KMS-11 (cell line): Measurements from ENCODE around the gene ANO7.

ENCODE experiments used
- H2AFZ ChIP-seq: fragments of 200-600 bp; sonication (generic); 2 replicates; pipeline ENCODE4 v1.6.1; 2016; ENCODE audit warnings: antibody characterized with exemption, mixed run types, low read depth
- H3K27ac ChIP-seq: fragments of 200-600 bp; sonication (generic); 2 replicates; pipeline ENCODE4 v1.6.1; 2016; ENCODE audit warnings: mild to moderate bottlenecking, mixed run types
- H3K27me3 ChIP-seq: fragments of 200-600 bp; sonication (generic); 2 replicates; pipeline ENCODE4 v1.6.1; 2017; ENCODE audit warnings: mild to moderate bottlenecking, low read depth, mixed run types, moderate library complexity; ENCODE audit not compliant: insufficient read depth
- H3K36me3 ChIP-seq: fragments of 200-600 bp; sonication (generic); 2 replicates; pipeline ENCODE4 v1.6.1; 2017; ENCODE audit warnings: mild to moderate bottlenecking, mixed run types; ENCODE audit not compliant: insufficient read depth
- H3K4me1 ChIP-seq: fragments of 200-600 bp; sonication (generic); 2 replicates; pipeline ENCODE4 v1.6.1; 2016; ENCODE audit warnings: mild to moderate bottlenecking, low read depth, mixed run types; ENCODE audit not compliant: poor library complexity, severe bottlenecking
- H3K4me2 ChIP-seq: fragments of 200-600 bp; sonication (generic); 2 replicates; pipeline ENCODE4 v1.7.0; 2016; ENCODE audit warnings: mild to moderate bottlenecking, mixed run types
- H3K4me3 ChIP-seq: fragments of 200-600 bp; sonication (generic); IDR thresholded peaks from 2 replicates; pipeline ENCODE4 v1.6.1; 2017; ENCODE audit warnings: low read depth, low read length, mixed read lengths; ENCODE audit not compliant: insufficient read depth
- H3K79me2 ChIP-seq: fragments of 200-600 bp; sonication (generic); 2 replicates; pipeline ENCODE4 v1.6.1; 2016; ENCODE audit warnings: low read depth, mixed run types; ENCODE audit not compliant: insufficient read depth
- H3K9ac ChIP-seq: fragments of 200-600 bp; sonication (generic); 2 replicates; pipeline ENCODE4 v1.6.1; 2016; ENCODE audit warnings: mild to moderate bottlenecking, mixed run types
- H4K20me1 ChIP-seq: fragments of 200-600 bp; sonication (generic); 2 replicates; pipeline ENCODE4 v1.6.1; 2016; ENCODE audit warnings: mild to moderate bottlenecking, mixed run types; ENCODE audit not compliant: insufficient read depth
- CTCF ChIP-seq: fragments of 200-600 bp; sonication (generic); conservative IDR thresholded peaks from 2 replicates; pipeline ENCODE4 v1.6.1; 2017; ENCODE audit warnings: low read depth, mild to moderate bottlenecking, antibody characterized with exemption, low read length, moderate library complexity, mixed read lengths

ANO7 gene

GRCh38 chr2:241256168-241256545 is 67.7 kb downstream of the ANO7 start:
- H3K36me3 ChIP-seq: peaks cover 21% of the 10 kb centered on the region; the same call in 1 of the 2 replicates
- H3K4me2 ChIP-seq: no peak overlapping the region
- peaks cover 5% of the 10 kb centered on the region; the same call in 1 of the 2 replicates for H4K20me1 ChIP-seq
- H3K79me2 ChIP-seq: 0 out of 2 replicates have a peak, but pooled peaks cover 7% of the 10 kb centered on the region
- no peak overlapping the region for H3K9ac ChIP-seq
- no peak overlapping the region for H3K27ac ChIP-seq
- H3K4me3 ChIP-seq: no peak overlapping the region
- no peaks in the 10 kb centered on the region for H3K4me1 ChIP-seq
- no peak for TF ChIP-seq CTCF
- no peak overlapping the region for H2AFZ ChIP-seq
- no peaks in the 10 kb centered on the region for H3K27me3 ChIP-seq

GRCh38 chr2:241257419-241258032 is 69.0 kb downstream of the ANO7 start:
- H3K79me2 ChIP-seq: 0 out of 2 replicates have a peak, but pooled peaks cover 7% of the 10 kb centered on the region
- no peak overlapping the region for H2AFZ ChIP-seq
- no peak overlapping the region for H3K27ac ChIP-seq
- peaks cover 19% of the 10 kb centered on the region; the same call in 1 of the 2 replicates for H3K36me3 ChIP-seq
- peaks cover 5% of the 10 kb centered on the region; the same call in 1 of the 2 replicates for H4K20me1 ChIP-seq
- H3K9ac ChIP-seq: no peak overlapping the region
- no peak overlapping the region for H3K4me3 ChIP-seq
- H3K4me1 ChIP-seq: no peaks in the 10 kb centered on the region
- no peak overlapping the region for H3K4me2 ChIP-seq
- no peaks in the 10 kb centered on the region for H3K27me3 ChIP-seq
- TF ChIP-seq CTCF: no peak

GRCh38 chr2:241258505-241259280 is 70.2 kb downstream of the ANO7 start:
- TF ChIP-seq CTCF: no peak
- H3K4me2 ChIP-seq: no peak overlapping the region
- H3K9ac ChIP-seq: no peak overlapping the region
- no peaks in the 10 kb centered on the region for H3K4me1 ChIP-seq
- peaks cover 15% of the 10 kb centered on the region; the same call in 1 of the 2 replicates for H3K36me3 ChIP-seq
- H3K27ac ChIP-seq: no peak overlapping the region
- 0 out of 2 replicates have a peak, but pooled peaks cover 7% of the 10 kb centered on the region for H3K79me2 ChIP-seq
- H2AFZ ChIP-seq: no peak overlapping the region
- no peak overlapping the region for H3K4me3 ChIP-seq
- no peaks in the 10 kb centered on the region for H3K27me3 ChIP-seq
- H4K20me1 ChIP-seq: peaks cover 5% of the 10 kb centered on the region; the same call in 1 of the 2 replicates

- no peak overlapping the region for H3K4me2 ChIP-seq
- peaks cover 10% of the 10 kb centered on the region; the same call in 1 of the 2 replicates for H3K36me3 ChIP-seq
- H3K9ac ChIP-seq: no peak overlapping the region
- H4K20me1 ChIP-seq: peaks cover 5% of the 10 kb centered on the region; the same call in 1 of the 2 replicates
- no peak overlapping the region for H2AFZ ChIP-seq
- no peaks in the 10 kb centered on the region for H3K4me1 ChIP-seq
- H3K79me2 ChIP-seq: peaks cover 12% of the 10 kb centered on the region; the same call in 1 of the 2 replicates
- no peak overlapping the region for H3K4me3 ChIP-seq
- no peak overlapping the region for H3K27ac ChIP-seq
- no peak for TF ChIP-seq CTCF
- H3K27me3 ChIP-seq: no peaks in the 10 kb centered on the region
These were observed 72.4 kb downstream of the ANO7 start for GRCh38 chr2:241260911-241261310.
